AG09319 (cell line): ENCODE data around the gene LRRC46.

Experiments used
- DNase-seq: peaks from one replicate; pipeline ENCODE4 v3.0.0-alpha.2; 2010; ENCODE audit warnings: low read depth; ENCODE audit errors: extremely low read depth
- CTCF ChIP-seq: IDR thresholded peaks from 2 replicates; pipeline ENCODE4 v1.5.1; 2011; ENCODE audit warnings: low read depth, mild to moderate bottlenecking, inconsistent platforms, low read length, moderate library complexity

LRRC46 gene

GRCh38 chr17:47797797-47798196 lies 33.7 kb upstream of the LRRC46 start:
- no peak for TF ChIP-seq CTCF
- no peak for DNase-seq

- TF ChIP-seq CTCF = no peak
- no peak for DNase-seq
Observed at GRCh38 chr17:47800686-47801085, 30.8 kb upstream of the LRRC46 start.

- no peak for TF ChIP-seq CTCF
- DNase-seq = no peak
Observed at GRCh38 chr17:47801176-47801765, 30.2 kb upstream of the LRRC46 start.

- TF ChIP-seq CTCF = no peak
- DNase-seq = no peak
Observed at GRCh38 chr17:47801906-47802305, 29.6 kb upstream of the LRRC46 start.

GRCh38 chr17:47802341-47803022 lies 29.0 kb upstream of the LRRC46 start:
- peak; percentile 67 for TF ChIP-seq CTCF
- no peak for DNase-seq

- TF ChIP-seq CTCF = no peak
- no peak for DNase-seq
Observed at GRCh38 chr17:47803201-47803600, 28.3 kb upstream of the LRRC46 start.

- DNase-seq = no peak
- TF ChIP-seq CTCF = no peak
Observed at GRCh38 chr17:47803751-47804150, 27.7 kb upstream of the LRRC46 start.
